Measurements from ENCODE around the gene LY6G5C.
A peak's percentile ranks its signal among the peaks of the same experiment; 100 is the strongest.
"Not testable (repeated sequence)": the region's sequence is repeated elsewhere in the genome, so short reads cannot be mapped to it uniquely, and the experiment has no call there.

Gene LY6G5C

DNA sequence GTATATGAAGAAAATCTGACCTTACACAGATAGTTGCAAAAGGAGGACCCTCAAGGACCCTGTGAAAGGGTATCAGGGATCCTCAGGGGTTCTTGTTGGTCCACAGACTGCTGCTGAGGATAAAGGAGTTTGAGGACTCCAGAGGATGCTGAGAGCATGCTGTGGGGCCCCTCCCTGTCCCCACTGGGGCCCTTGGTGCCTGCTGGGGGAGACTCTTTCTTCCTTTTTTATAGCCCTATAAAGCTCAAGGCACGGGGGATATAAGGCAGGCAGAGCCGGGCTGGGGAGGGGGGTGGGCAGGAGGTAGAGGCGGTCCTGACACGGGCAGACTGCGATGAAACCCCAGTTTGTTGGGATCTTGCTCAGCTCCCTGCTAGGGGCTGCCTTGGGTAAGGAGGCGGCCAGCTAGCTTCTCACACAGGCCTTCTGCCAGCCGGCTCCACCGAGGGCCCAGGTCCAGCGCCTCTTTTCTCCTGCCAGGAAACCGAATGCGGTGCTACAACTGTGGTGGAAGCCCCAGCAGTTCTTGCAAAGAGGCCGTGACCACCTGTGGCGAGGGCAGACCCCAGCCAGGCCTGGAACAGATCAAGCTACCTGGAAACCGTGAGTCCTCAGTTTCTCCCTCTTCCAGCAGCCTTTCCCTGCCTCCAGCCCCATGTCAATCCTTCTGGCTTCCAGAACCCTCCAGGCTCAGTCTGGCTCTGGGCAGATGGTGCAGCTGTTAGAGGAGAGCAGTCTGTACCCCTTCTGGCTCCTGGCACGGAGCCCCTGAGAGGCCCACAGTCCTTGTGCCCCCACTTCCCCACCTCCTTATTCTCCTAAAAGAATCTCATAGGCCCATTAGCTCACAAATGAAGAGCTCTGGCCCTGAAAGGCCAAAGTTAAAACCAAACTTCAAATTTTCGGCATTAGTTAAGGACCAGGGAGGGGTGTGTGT is 34.4 kb upstream of the LY6G5C start, which contains the start of gene LY6G6D:
Gene LY6G6D (plus strand): TSS at position 327 of the 937 bp plus-strand sequence. CDS start 8 bp downstream, at position 335.
- no peak for DNase-seq (ENCODE audit: low read depth)

DNA sequence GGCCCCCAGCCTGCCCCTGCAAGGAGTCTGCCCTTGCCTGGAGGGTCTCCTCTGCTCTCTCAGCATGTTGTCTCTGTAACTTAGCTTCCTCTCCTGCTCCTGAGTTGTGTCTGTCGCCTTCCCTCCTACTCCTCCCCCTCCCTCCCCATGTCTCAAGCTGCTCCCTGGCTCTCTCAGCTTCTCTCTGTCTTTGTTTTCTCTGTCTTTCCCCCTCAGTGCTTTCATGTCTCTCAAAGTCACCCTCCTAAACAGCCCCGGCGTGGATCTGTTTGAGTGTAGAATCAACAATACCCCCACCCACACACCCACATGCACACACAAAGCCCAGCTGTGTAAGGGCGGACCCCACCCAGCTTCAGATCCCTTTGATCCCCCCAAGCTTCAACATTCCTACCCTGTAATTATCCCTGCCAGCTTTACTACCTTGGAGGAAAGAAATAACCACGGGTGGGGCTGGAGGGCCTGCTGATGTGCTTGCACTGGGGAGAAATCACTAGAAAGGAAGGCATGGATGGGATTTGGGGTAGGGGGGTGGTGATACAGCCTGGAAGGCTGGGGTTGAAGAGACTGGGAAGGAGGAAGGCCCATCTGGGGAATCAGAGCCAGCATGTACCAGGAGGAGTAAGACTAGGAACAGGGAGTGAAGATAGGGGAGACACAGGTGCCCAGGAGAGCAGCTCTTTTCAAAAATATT is 33.3 kb upstream of the LY6G5C start:
- no peak for DNase-seq (ENCODE audit: low read depth)

DNA sequence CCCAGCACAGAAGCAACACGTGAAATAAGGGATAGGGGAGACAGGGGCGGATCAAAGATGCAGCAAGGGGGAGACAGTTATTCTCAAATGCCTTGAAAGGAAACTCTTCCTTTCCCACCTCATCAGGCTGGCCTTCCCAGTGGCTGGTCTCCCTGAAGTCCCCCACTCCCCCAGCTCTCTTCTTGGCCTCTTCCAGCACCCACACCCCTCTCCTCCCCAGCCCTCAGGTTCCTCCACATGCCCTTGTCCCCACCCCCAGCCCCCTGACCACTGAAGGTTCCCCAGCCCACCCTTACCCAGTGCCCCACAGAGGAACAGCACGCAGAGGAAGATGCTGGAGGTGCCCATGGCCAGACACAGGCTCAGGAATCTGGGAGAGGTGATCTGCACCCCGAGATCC is 32.6 kb upstream of the LY6G5C start:
- DNase-seq (ENCODE audit: low read depth) = no peak

DNA sequence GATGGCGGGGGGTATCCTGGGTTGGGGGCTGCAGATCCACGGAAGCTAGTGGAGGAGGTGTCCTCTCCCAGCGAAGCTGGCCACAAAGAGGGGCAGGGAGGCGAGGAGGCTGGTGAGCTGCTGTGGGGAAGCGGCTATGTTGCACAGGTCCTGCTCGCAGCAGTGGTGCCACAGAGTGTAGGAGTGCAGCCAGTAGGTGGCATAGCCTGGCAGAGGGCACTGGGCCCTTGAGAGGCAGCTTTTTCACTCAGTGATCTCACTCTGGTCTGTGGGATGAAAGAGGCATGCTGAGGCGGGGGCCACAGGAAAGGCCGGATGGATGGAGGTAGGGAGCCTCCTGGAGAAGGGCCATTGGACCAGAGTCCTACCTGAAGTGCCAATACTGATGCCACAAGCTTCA is 31.4 kb upstream of the LY6G5C start:
- no peak for DNase-seq (ENCODE audit: low read depth)

DNA sequence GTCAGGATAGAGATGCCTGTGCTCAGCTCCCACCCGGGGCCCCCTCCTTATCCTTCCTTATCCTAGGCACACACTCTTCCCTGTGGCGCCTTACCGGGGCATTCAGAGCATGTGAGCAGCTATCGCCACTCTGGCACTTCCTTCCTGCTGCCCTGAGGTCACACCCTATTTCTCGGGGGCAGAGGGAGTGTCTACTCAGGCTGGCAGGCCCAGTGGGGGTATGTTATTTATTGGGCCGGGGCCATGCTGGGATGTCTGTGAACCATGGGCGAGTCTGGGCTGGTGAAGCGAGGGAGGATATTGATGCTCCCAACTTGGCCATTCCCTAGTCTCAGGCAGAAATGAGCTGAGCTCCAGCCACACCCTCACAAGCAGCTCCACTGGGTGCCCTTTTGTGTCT is 30.4 kb upstream of the LY6G5C start:
- no peak for DNase-seq (ENCODE audit: low read depth)

DNA sequence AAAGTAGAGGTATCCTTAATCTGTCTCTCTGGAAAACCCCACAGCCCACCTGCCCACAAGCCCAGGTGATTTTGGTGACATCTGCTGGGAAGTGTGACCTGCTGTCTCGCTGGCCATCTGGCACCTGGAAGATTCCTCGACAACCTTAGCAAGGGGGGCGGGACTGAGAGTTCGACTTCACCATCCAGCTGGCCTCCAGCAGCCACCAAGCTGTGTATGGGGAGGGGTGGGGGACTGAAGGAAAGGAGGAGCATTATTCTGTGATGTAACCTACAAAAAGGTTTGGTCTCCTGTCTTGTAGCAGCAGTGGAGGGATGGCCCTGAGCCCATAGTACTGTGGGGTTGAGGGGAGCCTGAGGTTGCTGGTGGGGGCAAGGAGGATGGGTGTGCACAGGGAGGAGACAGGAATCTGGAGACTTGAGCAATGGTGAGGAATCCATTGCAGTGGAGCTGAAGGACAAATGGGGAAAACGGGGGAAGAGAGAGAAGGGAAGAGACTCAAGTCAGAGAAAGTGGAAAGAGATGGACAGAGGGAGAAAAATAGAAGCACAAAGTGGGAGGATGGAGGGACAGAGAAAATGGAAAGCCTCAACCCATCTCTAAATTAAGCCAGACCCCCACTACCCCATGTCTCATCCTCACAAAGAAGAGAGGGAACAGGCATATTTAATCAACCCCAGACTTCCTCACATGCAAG is 29.8 kb upstream of the LY6G5C start:
- DNase-seq (ENCODE audit: low read depth) = no peak

DNA sequence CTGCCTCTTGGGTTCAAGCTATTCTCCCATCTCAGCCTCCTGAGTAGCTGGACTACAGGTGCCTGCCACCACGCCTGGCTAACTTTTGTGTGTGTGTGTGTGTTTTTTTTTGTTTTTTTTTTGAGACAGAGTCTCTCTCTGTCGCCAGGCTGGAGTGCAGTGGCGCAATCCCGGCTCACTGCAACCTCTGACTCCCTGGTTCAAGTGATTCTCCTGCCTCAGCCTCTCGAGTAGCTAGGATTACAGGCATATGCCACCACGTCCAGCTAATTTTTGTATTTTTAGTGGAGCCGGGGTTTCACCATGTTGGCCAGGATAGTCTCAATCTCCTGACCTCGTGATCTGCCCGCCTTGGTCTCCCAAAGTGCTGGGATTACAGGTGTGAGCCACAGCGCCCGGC is 28.3 kb upstream of the LY6G5C start:
- DNase-seq (ENCODE audit: low read depth) = not testable (repeated sequence)

DNA sequence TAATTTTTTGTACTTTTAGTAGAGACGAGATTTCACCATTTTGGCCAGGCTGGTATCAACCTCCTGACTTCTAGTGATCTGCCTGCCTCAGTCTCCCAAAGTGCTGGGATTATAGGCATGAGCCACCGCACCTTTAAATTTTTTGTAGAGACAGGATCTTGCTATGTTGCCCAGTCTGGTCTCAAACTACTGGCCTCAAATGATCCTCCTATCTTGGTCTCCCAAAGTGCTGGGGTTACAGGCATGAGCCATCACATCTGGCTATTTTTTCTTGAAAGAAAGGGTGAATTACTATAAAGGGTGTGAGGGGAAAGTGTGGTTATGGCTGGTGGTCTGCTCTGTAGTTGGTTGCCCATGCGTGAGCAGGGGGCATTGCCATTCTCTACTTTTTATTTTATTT is 27.4 kb upstream of the LY6G5C start:
- no peak for DNase-seq (ENCODE audit: low read depth)

DNA sequence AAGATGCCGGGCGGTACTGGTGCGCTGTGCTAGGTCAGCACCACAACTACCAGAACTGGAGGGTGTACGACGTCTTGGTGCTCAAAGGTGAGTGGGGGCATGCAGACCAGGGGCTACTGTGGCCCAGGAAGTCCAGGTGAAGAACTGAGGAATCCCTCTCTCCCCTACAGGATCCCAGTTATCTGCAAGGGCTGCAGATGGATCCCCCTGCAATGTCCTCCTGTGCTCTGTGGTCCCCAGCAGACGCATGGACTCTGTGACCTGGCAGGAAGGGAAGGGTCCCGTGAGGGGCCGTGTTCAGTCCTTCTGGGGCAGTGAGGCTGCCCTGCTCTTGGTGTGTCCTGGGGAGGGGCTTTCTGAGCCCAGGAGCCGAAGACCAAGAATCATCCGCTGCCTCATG is 26.8 kb upstream of the LY6G5C start:
- DNase-seq (ENCODE audit: low read depth) = no peak

DNA sequence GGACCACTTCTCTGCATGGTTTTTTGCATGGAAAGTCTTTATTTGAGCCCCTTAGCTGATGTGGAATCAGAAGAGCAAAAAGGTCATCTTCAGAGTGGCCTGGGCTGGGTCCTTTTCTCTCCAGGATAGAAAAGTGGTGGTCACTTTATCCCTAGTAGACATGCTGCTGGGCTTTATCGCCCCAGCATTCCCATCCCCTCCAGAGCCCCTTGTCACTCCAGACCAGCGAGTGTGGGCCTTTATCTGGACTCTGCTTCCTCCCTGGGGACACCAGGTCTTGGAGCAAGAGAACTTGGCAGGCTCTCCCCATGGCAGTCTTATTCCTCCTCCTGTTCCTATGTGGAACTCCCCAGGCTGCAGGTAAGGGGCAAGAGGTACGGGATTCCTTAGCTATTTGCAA is 25.7 kb upstream of the LY6G5C start, which contains the start of gene LY6G6F:
Gene LY6G6F (plus strand): TSS at position 268 of the 400 bp plus-strand sequence. CDS start 41 bp downstream, at position 309.
- no peak for DNase-seq (ENCODE audit: low read depth)

DNA sequence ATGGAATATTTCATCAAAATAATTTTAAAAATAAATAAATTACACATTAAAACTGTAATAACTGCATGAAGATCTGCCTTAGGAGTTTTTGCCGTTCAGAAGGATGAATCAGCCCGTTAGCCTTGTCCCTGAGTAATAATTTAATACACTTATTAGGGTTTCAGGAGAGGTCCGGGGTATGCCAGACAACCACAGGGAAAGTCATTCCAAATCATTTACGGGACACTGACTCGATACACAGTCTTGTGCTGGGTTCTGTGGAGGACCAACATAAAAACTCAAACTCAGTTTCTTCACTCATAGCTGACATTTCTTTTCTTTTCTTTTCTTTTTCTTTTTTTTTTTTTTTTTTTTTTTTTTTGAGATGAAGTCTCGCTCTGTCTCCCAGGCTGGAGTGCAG is 25.1 kb upstream of the LY6G5C start:
- DNase-seq (ENCODE audit: low read depth) = no peak

DNA sequence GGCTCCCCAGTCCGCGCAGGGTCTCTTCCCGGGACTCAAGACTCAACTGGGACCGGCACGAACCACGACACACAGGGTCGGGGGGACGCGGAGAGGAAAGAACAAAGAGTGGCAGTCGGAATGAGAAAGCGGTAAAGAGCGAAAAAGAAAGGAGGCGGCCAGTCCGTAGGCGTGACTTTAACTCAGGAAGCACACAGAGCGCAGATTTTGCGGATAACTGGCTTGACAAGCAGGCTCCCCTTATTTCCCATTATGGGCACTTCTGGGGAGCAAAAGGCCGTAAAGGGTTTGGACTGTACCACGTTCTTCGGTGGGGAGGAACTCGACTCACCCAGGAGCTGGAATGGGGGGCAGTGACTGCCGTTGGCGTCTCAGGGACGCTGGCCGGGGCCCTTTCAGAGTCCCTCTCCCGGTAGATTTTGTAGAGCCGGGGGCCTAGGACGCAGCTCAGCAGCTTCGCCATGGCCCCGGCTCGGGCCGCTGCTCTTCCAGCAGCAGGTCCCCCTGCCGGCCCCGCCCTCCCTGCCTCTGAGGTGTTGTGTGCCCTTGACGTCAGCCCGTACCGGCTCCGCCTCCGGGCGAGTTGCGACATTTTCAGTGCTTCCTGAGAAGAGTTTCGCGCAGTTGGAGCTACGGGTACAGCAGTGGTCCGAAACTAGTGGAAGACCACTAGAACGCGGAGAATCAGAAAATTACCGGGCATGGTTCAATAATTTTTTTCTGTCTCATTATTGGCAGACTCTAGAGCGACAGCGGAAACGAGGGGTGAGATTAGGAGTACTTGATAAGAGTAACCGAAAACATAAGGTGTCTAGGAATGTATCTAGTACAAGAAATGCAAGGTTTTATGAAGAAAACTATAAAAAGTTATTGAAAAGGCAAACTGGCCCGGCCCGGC is 22.2 kb upstream of the LY6G5C start, which contains the start of gene ABHD16A:
Gene ABHD16A (minus strand): TSS at position 506 of the 898 bp plus-strand sequence. CDS start 43 bp downstream, at position 463.
- peak; percentile 96 for DNase-seq (ENCODE audit: low read depth)

DNA sequence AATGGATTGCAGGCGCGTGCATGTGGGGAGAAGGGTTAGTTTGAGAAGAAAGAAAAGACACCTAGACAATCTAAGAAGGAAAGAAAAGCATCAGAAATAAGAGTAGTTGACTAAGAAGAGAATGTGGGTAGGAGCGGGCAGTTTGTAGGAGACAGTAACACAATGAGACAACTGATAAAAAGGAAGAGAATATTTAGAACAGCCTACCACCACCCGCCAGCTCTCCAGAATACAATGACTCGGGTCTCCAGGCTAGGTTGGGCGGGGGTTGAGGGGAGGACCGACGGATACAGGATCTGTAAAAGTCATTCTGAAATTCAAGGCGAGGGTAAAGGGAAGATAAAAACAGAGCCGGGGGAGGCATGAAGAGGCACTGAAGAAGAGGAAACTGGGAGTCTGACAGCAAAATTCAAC is 21.5 kb upstream of the LY6G5C start:
- DNase-seq (ENCODE audit: low read depth) = no peak

DNA sequence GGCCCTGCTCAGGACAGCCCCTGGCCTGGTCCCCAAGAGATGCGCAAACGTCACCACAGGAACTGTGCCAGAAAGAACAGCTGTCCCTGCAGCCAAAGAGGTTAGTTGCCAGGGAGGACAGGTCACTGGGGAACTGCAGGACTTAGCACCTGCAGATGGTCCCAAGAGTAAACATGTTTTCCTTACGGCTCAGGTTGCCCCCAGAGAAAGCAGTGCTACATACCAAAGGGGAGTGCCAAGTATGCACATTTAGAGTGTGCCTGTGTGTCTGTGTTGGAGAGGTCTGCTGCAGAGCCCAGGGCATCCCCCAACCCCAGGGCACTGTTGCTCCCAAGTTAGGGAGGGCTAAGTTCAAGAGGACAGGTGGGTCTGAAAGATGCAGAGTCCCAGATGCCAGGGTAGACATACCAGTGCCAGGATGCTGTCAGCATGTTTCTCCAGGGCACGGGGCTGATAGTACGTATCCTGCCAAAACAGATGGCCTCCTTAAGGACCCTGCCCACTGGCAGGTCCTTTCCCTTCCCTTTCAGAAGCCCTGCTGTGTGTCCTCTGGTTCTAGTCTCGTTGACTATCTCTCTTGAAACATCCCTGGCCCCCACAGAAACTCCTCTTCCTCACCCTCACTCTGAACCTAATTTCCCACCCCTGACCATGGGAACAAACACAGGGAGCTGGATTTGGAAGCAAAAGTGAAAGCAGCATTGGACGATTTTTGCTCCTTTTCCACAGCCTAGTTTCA is 21.0 kb upstream of the LY6G5C start:
- DNase-seq (ENCODE audit: low read depth) = no peak

DNA sequence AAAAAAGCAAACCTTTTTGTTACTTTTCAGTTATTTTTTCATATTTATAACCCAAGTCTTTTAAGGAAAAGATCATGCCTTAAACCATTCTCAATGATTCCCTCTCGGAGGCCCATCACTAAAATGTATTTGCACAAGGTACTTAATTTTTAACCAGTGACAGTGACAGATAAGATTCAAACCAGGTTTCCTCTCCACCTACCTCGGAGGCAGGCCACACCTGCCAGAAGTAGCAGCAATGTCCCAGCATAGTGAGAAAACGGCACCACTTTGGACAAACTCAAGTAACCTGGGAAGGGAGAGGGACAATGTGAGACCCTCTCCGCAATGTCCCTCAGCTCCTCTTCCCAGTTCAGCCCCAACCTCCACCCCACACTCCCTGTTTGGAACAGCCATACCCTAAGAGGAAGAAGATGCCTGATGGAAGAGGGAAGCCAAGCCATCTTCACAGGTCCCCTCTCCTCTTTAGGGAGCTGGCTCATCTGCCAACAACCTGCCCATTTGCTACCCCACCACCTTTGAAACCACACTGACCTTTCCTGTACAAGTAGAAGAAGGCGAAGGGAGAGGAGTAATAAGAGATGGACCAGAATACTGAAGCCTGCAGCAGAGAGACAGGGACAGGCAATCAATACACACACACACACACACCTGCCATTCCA is 20.0 kb upstream of the LY6G5C start:
- no peak for DNase-seq (ENCODE audit: low read depth)

DNA sequence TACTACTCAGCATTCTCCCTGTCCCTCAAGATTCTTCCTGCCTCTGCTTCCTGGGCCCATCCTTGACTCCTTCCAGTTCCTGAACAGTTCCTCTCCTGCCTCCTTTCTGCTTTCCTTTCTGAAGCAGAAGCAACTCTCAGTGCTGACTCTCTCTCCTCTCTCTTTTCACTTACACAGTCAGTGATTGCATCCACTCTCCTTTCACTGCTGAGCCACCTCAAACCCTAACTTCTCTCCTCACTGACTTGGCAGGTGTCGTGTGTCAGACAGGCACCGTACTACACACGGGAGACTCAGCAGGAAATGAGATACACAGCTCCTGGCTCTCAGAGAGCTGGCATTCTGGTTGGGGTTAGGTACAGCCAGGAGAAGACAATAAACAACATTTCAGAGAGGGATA is 16.7 kb upstream of the LY6G5C start:
- no peak for DNase-seq (ENCODE audit: low read depth)

DNA sequence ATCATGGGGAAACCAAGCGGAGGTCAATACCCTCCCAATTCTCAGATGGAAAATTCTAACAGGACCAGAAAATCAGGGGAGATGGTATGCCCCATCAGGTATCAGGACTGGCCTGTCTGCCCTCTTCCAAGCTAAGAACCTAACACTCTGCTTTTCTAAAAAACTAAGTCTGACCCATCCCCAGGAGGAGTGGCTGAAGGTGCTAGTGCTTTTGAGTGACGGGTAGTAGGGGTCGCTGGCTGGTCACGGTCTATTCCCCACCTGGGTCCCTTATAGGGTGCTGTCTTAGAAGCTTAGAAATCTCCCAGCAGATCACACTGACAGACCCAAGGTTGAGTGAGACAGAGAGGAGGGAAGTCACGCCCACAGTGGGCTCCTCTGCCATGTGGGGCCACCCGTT is 12.7 kb upstream of the LY6G5C start:
- no peak for DNase-seq (ENCODE audit: low read depth)

DNA sequence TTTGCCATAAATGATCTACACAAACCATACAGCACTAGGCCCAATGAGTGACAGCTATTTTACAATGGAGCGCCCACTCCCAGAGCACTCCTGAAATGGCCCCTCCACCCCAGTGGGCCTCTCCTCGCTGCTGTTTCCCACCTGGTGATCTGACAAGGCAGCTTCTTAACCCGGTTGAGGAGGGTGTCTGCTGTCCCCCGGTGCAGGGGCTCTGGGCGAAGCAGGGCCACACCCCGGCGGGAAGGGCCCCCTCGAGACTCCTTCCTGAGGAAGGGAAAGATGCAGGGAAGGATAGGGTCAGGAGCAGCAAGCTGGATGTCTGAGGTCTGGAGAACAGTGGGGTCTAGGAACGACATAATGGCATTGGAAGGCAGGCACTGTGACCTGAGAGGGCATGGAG is 12.0 kb upstream of the LY6G5C start:
- no peak for DNase-seq (ENCODE audit: low read depth)

DNA sequence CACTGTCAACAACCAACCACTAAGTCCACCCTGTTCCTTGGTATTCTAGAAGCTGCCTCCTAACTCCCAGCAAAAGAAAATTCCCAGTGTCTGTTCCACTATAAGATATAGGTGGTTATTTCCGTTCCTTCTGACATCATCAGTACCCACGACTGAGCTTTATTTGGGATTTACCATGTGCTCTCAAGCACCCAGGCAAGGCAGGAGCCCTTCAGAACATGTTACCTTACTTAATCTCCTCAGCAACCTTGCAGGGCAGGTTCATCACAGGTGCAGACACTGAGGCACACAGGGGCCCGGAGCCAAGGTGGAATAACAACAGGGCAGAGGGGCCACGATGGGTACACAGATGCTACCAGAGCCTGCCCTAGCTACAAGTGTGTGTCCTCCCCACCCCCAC is 11.5 kb upstream of the LY6G5C start:
- DNase-seq (ENCODE audit: low read depth) = no peak

DNA sequence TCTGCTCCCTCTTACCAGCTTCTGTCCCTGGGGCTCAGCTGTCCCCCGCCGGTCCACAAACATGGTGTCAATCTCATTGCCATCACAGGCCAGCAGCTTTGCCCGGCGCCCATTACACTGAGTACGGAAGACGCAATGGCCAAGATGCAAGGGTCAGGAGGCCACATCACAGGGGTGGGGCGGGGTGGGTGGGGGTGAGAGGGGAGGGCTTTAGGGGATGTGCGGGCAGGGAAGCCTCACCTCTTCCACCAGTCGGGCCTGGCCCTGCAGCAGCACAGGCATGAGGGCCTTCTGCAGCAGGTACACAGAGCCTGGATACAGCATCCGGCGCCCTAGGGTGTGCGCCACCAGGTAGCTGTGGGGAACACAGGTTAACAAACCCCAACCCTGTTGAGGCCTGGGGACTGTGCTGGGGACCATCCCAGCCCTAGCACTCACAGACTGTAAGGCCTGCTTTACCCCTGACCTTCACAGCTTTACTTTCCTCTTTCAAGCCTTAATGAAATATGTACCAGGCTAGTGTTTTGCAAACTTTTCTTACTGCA is 10.8 kb upstream of the LY6G5C start:
- no peak for DNase-seq (ENCODE audit: low read depth)
